ENCODE results near the gene ZFP36L1. TPM values are rescaled to one million over a fixed set of nuclear protein-coding genes. Genes with fewer than 3 reads are reported as not detected.

ZFP36L1 gene
- total and polyA plus RNA-seq, 10 of the 15 experiments (the other 5 are each of a cell fraction or from before 2014, with no cell fraction given): 22.0 to 184 (median 66.1) TPM

GRCh38 chr14:68809524-68809923, 16.7 kb upstream of the ZFP36L1 start:
- Histone ChIP-seq H3K4me3 (no peak overlapping the region), H3K27ac (ENCODE audit: control insufficient read depth, insufficient read depth) (no peak overlapping the region), H3K9ac (ENCODE audit: control insufficient read depth, insufficient read depth, low read length) (no peak overlapping the region), H3K9me3 (replicated peaks; ENCODE audit: control insufficient read depth, insufficient read depth, low read length) (no peaks in the 10 kb centered on the region; the same call in 2 of the 3 replicates), H3K79me2 (ENCODE audit: control insufficient read depth, insufficient read depth, low read length) (peaks cover 15% of the 10 kb centered on the region), H3K36me3 (ENCODE audit: control insufficient read depth in 2 of 2, insufficient read depth in 2 of 2, low read length in 1 of 2) (no peaks in the 10 kb centered on the region), H2AFZ (ENCODE audit: control insufficient read depth, low read depth, low read length) (no peak overlapping the region), H4K20me1 (ENCODE audit: control insufficient read depth, insufficient read depth) (no peaks in the 10 kb centered on the region), H3K4me1 (ENCODE audit: control insufficient read depth, insufficient read depth, low read length) (peaks cover 34% of the 10 kb centered on the region), H3K4me2 (ENCODE audit: control insufficient read depth, insufficient read depth) (no peak overlapping the region), H3K27me3 (replicated peaks in 1 of 2; ENCODE audit: control insufficient read depth in 2 of 2, insufficient read depth in 2 of 2, low read length in 1 of 2) (no peaks in the 10 kb centered on the region)
- ChIA-PET RAD21 (ENCODE audit: unreplicated experiment) (interaction anchor here (1.4 kb wide), 1 partner anchor 11 kb away, joined by 3 read pairs; no protein-coding TSS in a partner anchor), CTCF (interaction anchor here (1.4 kb wide), 1 partner anchor 21 kb away, joined by 3 read pairs; no protein-coding TSS in a partner anchor), SMC1A (ENCODE audit: uncharacterized antibody, unreplicated experiment) (interaction anchor here (1.1 kb wide), 1 partner anchor 15 kb away, joined by 3 read pairs; no protein-coding TSS in a partner anchor), POLR2A (interaction anchor here (0.6 to 1.1 kb wide), 2 partner anchors 13 to 18 kb away, joined by 3 to 6 read pairs; no protein-coding TSS in a partner anchor)
- TF ChIP-seq E4F1 (IDR thresholded peaks at IDR 0.05; ENCODE audit: borderline replicate concordance, partially characterized antibody) (no peak), KAT2A (conservative IDR thresholded peaks at IDR 0.05; ENCODE audit: control insufficient read depth, low read depth, low read length) (no peak), MEF2A (IDR thresholded peaks at IDR 0.05; ENCODE audit: insufficient read depth, low read depth, low read length) (no peak), ESRRA (IDR thresholded peaks at IDR 0.05; ENCODE audit: low read length) (no peak), PML (IDR thresholded peaks at IDR 0.05; ENCODE audit: low read length) (no peak), BCL11A (IDR thresholded peaks at IDR 0.05; ENCODE audit: low read depth, low read length) (no peak), TARDBP (IDR thresholded peaks at IDR 0.05; ENCODE audit: borderline replicate concordance) (no peak), ATF3 (IDR thresholded peaks at IDR 0.05; ENCODE audit: borderline replicate concordance, extremely low read depth, low read depth, low read length) (no peak), NBN (IDR thresholded peaks at IDR 0.05) (no peak), WRNIP1 (IDR thresholded peaks at IDR 0.05; ENCODE audit: borderline replicate concordance, low read depth, low read length) (no peak), NR2C2 (IDR thresholded peaks at IDR 0.05; ENCODE audit: borderline replicate concordance, control insufficient read depth, insufficient read length, low read depth) (no peak), ZNF592 (IDR thresholded peaks at IDR 0.05) (no peak), TBL1XR1 (IDR thresholded peaks at IDR 0.05; ENCODE audit: low read depth, low read length) (no peak)
- DNase-seq (ENCODE audit: low read depth, low spot score) (no peak), FAIRE-seq (no peak), ATAC-seq (no peak)
- WGBS (ENCODE audit: insufficient coverage, insufficient replicate concordance, low lambda C conversion rate, missing lambda C conversion rate): 99% methylated on average over 4 of the region's 4 CpGs
- in situ Hi-C loops (cut with MboI) (no loop called here), intact Hi-C loops (cut with micrococcal nuclease; ENCODE audit: unreplicated experiment) (no loop called here)
- no TSS peak for BruUV-seq (replicated peaks)

Data from GM12878 (cell line).